ENCODE measurements around the gene EPS8L2. TPM values are rescaled to one million over a fixed set of nuclear protein-coding genes. Genes with fewer than 3 reads are reported as not detected.

The EPS8L2 gene
- total and polyA plus RNA-seq, 2 donors (not counting 1 experiment from before 2014, with no cell fraction given) = 13.9 to 22.7 TPM

- Mint-ChIP-seq H3K9me3 (ENCODE audit: insufficient read depth) (no peaks in the 10 kb centered on the region), H3K4me1 (peaks cover 29% of the 10 kb centered on the region), H3K27me3 (peaks cover 8% of the 10 kb centered on the region), H3K27ac (no peak overlapping the region), H3K4me3 (peak overlapping the region; percentile 90)
- peaks cover 23 to 34% of the 10 kb centered on the region in 2 donors for H3K4me1 ChIP-seq (ENCODE audit: control insufficient read depth in 2 of 2, insufficient read depth in 2 of 2, low read length in 2 of 2)
- POLR2A ChIA-PET = interaction anchor here (0.8 to 8.2 kb wide), 2 partner anchors 26 to 49 kb away, joined by 3 to 105 read pairs; partner anchors contain the start of genes DEAF1 and TMEM80
- 4% methylated on average over 47 of the region's 53 CpGs for WGBS (ENCODE audit: insufficient coverage)
- peak overlapping the region in 1 of 2 donors; percentile 59 for H3K27ac ChIP-seq (ENCODE audit: low read length in 2 of 2)
- no peaks in the 10 kb centered on the region for H3K79me2 ChIP-seq (ENCODE audit: control insufficient read depth, insufficient read depth, low read length)
- H4K20me1 ChIP-seq (ENCODE audit: control insufficient read depth, insufficient read depth, low read length, poor library complexity, severe bottlenecking) = no peaks in the 10 kb centered on the region
- TF ChIP-seq EZH2 (IDR thresholded peaks at IDR 0.05; ENCODE audit: borderline replicate concordance, insufficient read depth, low read depth, low read length, poor library complexity, severe bottlenecking) (no peak), CTCF (IDR thresholded peaks at IDR 0.05) (no peak)
- peak overlapping the region; percentile 80 for H2AFZ ChIP-seq (ENCODE audit: insufficient read depth, low read depth, low read length, poor library complexity, severe bottlenecking)
- H3K4me2 ChIP-seq (replicated peaks; ENCODE audit: low read depth, low read length, poor library complexity, severe bottlenecking) = peak overlapping the region; percentile 99
- intact Hi-C loops (cut with micrococcal nuclease) = loop anchor here (5.0 to 10.0 kb wide), 2 partner anchors 106 to 183 kb away; partner anchors contain the start of genes HRAS, IRF7 and LRRC56
- DNase-seq (peak; percentile 60), ATAC-seq (ENCODE audit: low read depth) (peak; percentile 21)
- H3K27me3 ChIP-seq (replicated peaks in 1 of 4; ENCODE audit: control extremely low read depth in 1 of 4, control insufficient read depth in 3 of 4, insufficient read depth in 4 of 4, low read length in 3 of 4) = peaks cover 0 to 32% (median 4%) of the 10 kb centered on the region in 4 experiments
- peak overlapping the region in 4 of 5 experiments; percentile 40 to 65 (median 51) for H3K4me3 ChIP-seq (ENCODE audit: control extremely low read depth in 1 of 5, extremely low read depth in 1 of 5, insufficient read depth in 1 of 5, low read depth in 2 of 5, low read length in 4 of 5)
- H3K9me3 ChIP-seq (ENCODE audit: control extremely low read depth in 1 of 3, control insufficient read depth in 2 of 3, insufficient read depth in 1 of 3, low read length in 2 of 3) = peaks cover 0 to under 1% (median 0%) of the 10 kb centered on the region in 3 donors
- H3K9ac ChIP-seq (ENCODE audit: low read length) = peak overlapping the region; percentile 74
- H3K36me3 ChIP-seq (replicated peaks in 1 of 2; ENCODE audit: control extremely low read depth in 1 of 2, control insufficient read depth in 1 of 2, extremely low read depth in 1 of 2, insufficient read depth in 2 of 2, low read length in 1 of 2) = no peaks in the 10 kb centered on the region
- CTCF ChIA-PET = interaction anchor here (0.6 to 8.2 kb wide), 7 partner anchors 19 to 166 kb away, joined by 3 to 104 read pairs (median 4); no protein-coding TSS in a partner anchor
These were observed 14.7 kb downstream of the EPS8L2 start for GRCh38 chr11:720642-721246.
